Smooth muscle cell of the brain vasculature (primary cell): ENCODE results near the gene TSTD1.

ENCODE experiments used
- DNase-seq: peaks from one replicate; pipeline ENCODE4 v3.0.0-alpha.2; 2012; ENCODE audit warnings: low read depth, low spot score

Gene TSTD1

GRCh38 chr1:161038523-161039153, at the start of gene TSTD1:
Gene TSTD1 (minus strand): TSS chr1:161038964. CDS start chr1:161038889, 75 bp downstream.
- DNase-seq: no peak

- DNase-seq: no peak
Observed at GRCh38 chr1:161086457-161086856, 47.7 kb upstream of the TSTD1 start.

GRCh38 chr1:161085165-161085564, 46.4 kb upstream of the TSTD1 start:
- DNase-seq: no peak

GRCh38 chr1:161084597-161084988, 45.8 kb upstream of the TSTD1 start:
- DNase-seq: no peak

- DNase-seq: no peak
Observed at GRCh38 chr1:161083748-161084596, 45.2 kb upstream of the TSTD1 start.

GRCh38 chr1:161082996-161083747, 44.4 kb upstream of the TSTD1 start:
- DNase-seq: no peak

GRCh38 chr1:161082483-161082882, 43.7 kb upstream of the TSTD1 start:
- DNase-seq: no peak

GRCh38 chr1:161081519-161081918, 42.8 kb upstream of the TSTD1 start:
- no peak for DNase-seq

- DNase-seq: no peak
Observed at GRCh38 chr1:161080441-161081405, 42.0 kb upstream of the TSTD1 start.

- DNase-seq: no peak
Observed at GRCh38 chr1:161079436-161080110, 40.8 kb upstream of the TSTD1 start.

GRCh38 chr1:161077426-161077825, 38.7 kb upstream of the TSTD1 start:
- no peak for DNase-seq

- no peak for DNase-seq
Observed at GRCh38 chr1:161076410-161076809, 37.6 kb upstream of the TSTD1 start.

GRCh38 chr1:161074676-161075368, 36.1 kb upstream of the TSTD1 start:
- no peak for DNase-seq

- no peak for DNase-seq
Observed at GRCh38 chr1:161073474-161074121, 34.8 kb upstream of the TSTD1 start.

GRCh38 chr1:161072751-161073449, 34.1 kb upstream of the TSTD1 start:
- no peak for DNase-seq

GRCh38 chr1:161071886-161072371, 33.2 kb upstream of the TSTD1 start:
- no peak for DNase-seq

- DNase-seq: no peak
Observed at GRCh38 chr1:161070761-161071160, 32.0 kb upstream of the TSTD1 start.

- no peak for DNase-seq
Observed at GRCh38 chr1:161069731-161070270, 31.0 kb upstream of the TSTD1 start, which contains the start of gene ARHGAP30. Gene ARHGAP30 (minus strand): TSS chr1:161069891. CDS start chr1:161069624, 267 bp downstream.
